D341Med (cell line): Measurements from ENCODE around the gene PALLD.

Experiments used
- DNase-seq: peaks from one replicate; pipeline ENCODE4 v3.0.0; 2012; ENCODE audit warnings: low spot score

Gene PALLD

DNA sequence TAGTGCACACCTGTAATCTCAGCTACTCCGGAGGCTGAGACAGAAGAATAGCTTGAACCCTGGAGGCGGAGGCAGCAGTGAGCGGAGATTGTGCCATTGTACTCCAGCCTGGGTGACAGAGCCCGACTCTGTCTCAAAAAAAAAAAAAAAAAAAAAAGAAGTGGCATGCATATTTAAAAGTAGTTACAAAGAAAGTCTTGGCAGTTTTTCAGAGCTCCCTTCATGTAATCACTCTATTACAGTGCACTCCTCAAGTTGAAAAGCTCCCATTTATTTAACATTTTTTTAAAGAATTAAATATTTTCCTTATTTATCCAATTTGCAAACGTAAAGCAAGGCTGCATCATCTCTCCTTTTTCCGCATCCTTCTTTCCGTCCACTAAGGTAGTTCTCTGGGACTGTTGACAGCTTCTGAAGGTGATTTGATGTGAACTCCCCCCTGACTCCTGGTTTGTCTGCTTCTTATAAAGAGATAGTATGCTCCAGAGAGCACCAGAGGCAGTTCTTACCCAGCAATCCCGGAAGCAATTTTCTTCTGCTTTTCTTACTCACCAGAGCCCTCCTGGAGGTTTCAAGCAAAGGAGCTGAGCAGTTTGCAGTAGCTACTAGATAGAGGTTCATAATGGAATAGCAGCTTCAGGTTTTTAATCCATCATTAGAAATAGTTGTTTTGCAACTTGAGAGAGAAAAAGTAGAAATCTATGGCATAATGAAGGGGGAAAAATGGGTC lies 151.0 kb downstream of the PALLD start:
- DNase-seq: no peak

DNA sequence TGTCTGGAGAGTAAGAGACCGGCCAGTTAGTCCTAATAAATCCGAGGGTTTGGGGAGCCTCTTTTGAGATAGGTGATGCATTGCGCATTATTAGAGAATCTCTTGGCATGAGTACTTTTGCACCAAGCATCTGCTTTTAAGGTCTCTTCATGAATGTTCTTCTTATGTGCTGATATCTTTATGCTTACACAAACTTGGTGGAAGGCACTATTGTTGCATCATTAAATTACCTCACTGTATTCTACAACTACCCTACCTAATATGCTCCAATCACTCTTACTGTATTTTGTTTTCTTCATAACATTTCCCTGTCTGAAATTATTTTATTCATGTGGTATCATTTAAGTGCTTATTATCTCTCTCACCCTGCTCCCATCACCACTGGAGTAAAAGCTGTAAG lies 151.6 kb downstream of the PALLD start:
- DNase-seq: no peak

DNA sequence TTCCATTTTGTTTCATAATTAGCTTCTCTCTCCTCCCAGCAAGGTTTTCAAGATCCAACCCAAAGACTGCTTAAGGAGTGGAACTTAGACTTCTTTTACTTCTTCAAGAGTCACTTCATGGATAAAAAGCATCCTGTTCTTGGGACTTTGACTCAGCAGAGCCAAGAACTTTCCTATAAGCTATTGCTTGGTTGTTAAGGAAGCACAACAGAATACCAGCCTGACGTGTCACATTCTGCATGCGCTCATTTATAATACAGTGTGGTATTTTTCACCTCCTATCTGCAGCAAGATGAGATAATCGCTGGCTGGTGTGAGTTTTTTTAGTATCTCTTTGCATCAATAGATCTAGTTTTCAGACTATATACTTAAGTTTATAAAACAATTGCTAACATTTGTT lies 152.1 kb downstream of the PALLD start:
- DNase-seq: no peak

DNA sequence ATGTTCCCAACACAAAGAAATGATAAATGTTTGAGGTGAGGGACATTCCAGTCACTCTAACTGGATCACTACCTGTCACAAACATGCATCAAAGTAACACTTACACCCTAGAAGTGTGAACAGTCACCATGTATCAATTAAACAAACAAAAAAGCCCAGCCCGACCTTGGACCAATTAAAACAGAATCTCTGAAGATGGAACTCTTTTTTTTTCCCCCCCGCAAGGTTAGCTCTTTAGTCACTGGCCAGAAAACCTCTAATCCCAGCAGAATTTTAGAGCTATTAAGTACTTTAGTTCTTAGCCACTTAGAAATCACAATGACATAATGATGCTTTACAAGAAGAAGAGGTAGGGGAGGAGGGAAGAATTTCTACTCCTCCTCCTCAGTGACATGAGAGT lies 154.5 kb downstream of the PALLD start:
- no peak for DNase-seq

DNA sequence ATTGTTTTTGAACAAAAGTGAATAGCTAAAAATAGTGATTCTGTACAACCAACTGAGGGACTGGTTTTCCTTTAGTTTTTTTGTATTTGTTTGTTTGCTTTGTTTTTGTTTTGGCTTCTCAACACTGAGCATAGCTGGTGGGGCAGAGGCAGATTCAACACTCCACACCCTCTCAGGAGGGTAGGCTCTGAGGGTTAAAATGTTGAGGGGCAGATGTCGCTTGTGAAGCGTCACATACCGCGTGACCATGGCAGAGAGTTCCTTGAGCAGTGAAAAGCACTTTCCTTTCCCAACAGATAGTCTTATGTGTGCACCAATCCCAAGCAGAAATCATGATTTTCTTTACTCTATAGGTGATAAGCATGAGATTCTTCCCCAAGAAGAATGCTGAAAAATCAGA lies 155.0 kb downstream of the PALLD start:
- DNase-seq: no peak

- DNase-seq: no peak
Measured at GRCh38 chr4:168652755-168653154, 155.9 kb downstream of the PALLD start.

DNA sequence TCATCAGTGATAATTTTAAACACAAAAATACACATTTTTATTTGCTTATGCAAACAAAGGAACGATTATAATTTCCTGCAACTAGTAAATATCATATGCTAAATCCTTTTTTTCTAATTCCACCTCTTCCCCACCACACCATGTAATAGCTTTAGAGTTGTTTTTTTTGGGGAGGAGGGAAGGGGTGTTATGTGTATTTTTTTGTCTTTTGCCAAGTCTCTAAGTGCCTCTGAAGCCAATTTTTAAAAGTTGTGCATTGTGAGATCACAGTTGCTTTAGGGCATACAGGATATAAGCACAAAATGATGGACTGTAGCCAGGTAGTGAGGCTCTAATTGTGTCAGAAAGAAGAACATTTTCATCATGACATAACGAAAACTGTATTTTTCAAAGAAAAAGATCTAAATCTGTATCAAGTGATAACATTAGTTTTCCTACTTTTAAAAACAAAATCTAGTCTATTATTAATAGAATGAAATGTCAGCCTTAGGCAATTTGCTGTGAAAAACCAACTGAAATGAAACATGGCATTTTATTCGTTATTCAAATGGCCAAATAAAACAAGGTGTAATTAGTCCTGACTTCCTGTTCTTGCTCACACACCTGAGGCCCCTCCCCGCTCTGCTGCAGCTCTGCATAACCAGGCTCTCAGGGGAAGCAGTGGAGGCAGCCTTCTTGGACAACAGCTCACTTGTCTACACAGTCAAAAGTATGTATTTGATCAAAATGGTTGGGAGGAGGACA lies 157.4 kb downstream of the PALLD start:
- DNase-seq: no peak

- no peak for DNase-seq
Measured at GRCh38 chr4:168654848-168655174, 158.0 kb downstream of the PALLD start.

- no peak for DNase-seq
Measured at GRCh38 chr4:168655182-168655581, 158.3 kb downstream of the PALLD start.

DNA sequence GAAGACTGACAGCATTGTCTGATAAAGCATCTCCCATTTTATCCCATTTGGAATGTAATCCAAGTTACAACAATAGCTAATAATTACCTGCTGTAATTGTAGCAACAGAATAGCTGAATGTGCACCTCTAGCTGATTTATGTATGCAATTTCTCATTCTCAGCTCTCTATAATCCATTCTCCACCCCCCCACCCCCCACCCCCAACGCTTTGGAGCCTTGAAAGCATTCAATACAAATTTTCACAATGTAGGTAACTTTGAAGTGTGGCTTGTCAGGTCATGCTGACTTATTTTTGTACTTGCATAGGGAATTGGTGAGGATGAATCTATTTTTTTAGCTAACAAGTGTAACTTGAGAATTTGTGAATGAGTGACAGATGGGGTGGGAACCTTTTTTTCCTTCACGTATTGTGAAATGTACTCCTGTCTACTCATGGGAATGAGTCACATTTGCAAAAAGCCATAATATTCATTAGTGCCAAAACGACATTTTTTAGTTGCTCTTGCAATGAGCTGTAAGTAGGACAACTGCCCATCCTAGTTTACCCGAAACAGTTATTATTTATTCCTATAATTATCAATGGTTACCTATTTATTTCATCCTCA lies 159.3 kb downstream of the PALLD start:
- DNase-seq: no peak

GRCh38 chr4:168656946-168657473 lies 160.2 kb downstream of the PALLD start:
- DNase-seq: no peak

- no peak for DNase-seq
Measured at GRCh38 chr4:168658751-168659150, 161.9 kb downstream of the PALLD start.

DNA sequence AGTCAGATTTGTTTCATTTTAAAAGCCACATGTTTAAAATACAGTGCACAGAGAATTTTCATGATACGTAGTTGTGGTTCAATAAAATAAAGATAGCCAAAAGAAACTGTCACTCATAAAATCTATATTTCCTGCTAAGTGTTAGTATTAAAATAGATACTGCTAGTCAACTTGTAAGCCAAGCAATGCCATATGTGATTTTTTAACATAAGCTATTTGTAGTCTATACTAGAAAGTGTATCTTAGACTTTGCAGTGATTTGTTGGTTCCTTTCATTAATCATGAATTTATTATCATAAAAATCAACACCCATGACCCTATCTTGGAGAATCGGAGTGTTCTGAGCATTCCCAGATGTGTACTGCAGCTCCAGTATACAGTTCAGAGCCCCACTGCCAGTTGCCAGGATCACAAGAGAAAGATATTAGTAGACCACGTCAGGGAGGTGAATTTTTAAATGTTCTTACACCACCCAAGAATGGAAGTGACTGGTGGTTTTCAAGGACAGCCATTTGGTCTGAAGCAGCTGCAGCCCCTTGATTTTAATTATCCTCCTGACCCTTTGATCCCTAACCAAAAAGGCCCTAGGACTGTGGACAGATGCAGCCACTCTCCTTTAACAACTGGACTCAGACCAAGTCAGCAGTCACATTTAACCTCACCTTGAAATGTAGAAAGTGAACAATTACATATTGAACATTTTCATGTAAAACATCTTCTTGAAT lies 163.1 kb downstream of the PALLD start:
- DNase-seq: no peak

- DNase-seq: no peak
Measured at GRCh38 chr4:168662297-168662984, 165.6 kb downstream of the PALLD start.

DNA sequence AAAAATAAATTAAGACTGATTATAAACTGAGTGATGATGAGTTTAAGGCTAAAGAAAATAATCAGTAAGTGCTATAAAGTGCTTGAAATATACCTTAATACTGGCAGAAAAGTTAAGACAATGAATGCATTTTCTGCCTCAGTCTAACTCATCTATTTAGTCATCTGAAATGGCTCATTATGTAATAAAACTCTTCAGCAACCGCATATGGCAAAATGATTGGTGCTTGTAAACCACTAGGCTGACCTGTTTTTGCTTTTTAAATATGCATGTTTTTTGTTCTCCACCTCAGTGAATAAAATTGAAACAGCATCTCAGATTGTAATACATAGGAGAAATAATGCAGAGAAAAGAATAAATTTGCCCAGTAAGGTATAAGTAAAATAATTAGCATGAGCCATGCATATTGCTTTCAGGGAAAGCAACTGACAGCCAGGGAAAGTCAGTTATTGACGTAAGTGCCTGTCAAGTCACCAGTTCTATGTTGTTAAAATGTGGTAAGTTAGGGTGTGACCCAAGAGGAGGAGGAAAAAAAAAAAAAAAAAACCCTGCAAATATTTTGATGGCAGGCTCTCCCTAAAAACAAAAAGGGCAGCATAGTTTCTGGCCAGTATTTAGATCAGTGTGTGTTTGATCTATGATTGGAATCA lies 167.5 kb downstream of the PALLD start:
- no peak for DNase-seq

GRCh38 chr4:168666531-168666930 lies 169.7 kb downstream of the PALLD start:
- no peak for DNase-seq

DNA sequence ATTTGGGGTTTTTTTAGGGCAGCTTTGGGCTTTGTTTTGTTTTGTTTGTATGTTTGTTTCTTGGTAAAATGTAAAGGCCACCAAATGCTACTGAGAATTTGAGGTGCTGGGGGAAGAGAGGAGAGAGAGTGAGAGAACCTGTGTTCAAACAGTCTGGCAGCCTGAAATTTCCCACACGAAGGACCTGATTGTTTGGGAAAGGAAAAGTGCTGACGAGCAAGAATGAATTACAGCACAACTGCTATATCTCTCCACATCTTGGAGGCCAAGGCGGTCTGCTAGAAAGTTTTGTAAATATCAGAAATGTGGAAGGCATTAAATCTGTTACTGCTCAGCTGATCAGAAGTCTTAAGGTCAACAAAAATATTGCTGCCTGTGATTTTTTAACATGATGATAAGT lies 170.5 kb downstream of the PALLD start:
- no peak for DNase-seq

DNA sequence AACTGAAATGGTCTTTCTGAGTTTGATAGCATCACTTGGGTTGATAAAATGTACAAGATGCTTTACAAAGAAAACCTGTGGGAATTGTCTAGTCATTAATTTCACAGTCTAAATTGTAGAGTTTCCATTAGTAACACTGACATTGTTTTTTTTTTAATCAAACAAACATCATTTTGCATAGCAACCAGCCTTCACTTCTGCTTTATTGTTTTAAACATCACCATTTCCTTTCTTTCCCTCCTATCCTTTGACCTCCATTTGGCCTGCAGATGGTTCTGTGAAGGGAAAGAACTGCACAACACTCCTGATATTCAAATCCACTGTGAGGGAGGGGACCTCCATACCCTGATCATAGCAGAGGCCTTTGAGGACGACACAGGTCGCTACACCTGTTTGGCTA lies 171.1 kb downstream of the PALLD start:
- DNase-seq: no peak

DNA sequence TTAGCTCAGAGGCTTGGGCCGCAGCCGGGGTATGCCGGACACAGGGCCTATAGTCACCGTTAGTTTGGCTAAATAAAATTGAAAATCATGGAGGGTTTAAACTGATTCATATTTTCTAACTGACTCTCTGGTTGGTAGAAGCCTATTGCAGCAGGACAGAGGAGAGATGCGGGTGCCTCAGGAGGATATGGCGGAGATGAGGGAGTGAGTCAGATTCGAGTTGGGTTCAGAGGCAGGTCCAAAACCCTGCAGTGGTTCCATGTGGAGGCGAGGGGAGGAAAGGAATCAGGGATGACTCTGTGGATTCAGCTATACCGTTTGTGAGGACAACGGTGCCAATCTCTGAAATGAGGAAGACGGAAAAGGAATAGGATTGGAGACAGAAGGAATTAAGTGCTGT lies 176.6 kb downstream of the PALLD start:
- DNase-seq: no peak

- no peak for DNase-seq
Measured at GRCh38 chr4:168674077-168674747, 177.4 kb downstream of the PALLD start.

- no peak for DNase-seq
Measured at GRCh38 chr4:168674866-168675265, 178.0 kb downstream of the PALLD start.
